HepG2 (cell line): ENCODE data around the gene CATSPERD. TPM values are rescaled to one million over a fixed set of nuclear protein-coding genes. Genes with fewer than 3 reads are reported as not detected.

Experiments used
- EEA1 ChIP-seq: sonication (generic); formaldehyde crosslinking; IDR thresholded peaks from 2 replicates; pipeline ENCODE4 v1.5.1; 2020; ENCODE audit warnings: mild to moderate bottlenecking, missing genetic modification reagents, borderline replicate concordance
- HBP1 ChIP-seq: IDR thresholded peaks from 2 replicates; pipeline ENCODE4 v1.6.1; 2016; ENCODE audit warnings: low read depth, control low read depth
- JARID2 ChIP-seq: sonication (generic); formaldehyde crosslinking; IDR thresholded peaks from 2 replicates; pipeline ENCODE4 v1.8.1; 2023; ENCODE audit warnings: missing genetic modification reagents, inconsistent platforms; ENCODE audit not compliant: insufficient replicate concordance
- KLF12 ChIP-seq: sonication (generic); formaldehyde crosslinking; IDR thresholded peaks from 2 replicates; pipeline ENCODE4 v1.4.0; 2020; ENCODE audit warnings: missing genetic modification reagents, borderline replicate concordance
- KLF16 ChIP-seq, 2 experiments: sonication (generic) in 1 of 2; formaldehyde crosslinking in 1 of 2; IDR thresholded peaks; 2 replicates each; pipeline versions ENCODE4 v1.6.1 to v1.8.0; 2016 to 2023; ENCODE audit warnings: missing genetic modification reagents in 2 of 2, missing compliant biosample characterization in 1 of 2
- LRRFIP1 ChIP-seq: sonication (generic); formaldehyde crosslinking; conservative IDR thresholded peaks from 2 replicates; pipeline ENCODE4 v1.4.0; 2020; ENCODE audit warnings: missing genetic modification reagents
- MTA1 ChIP-seq: sonication (generic); formaldehyde crosslinking; IDR thresholded peaks from 2 replicates; pipeline ENCODE4 v1.4.0; 2020; ENCODE audit warnings: missing genetic modification reagents, mild to moderate bottlenecking, borderline replicate concordance
- NFRKB ChIP-seq: fragments of 450-650 bp; IDR thresholded peaks from 2 replicates; pipeline ENCODE4 v1.6.1; 2017
- PITX1 ChIP-seq: sonication (generic); formaldehyde crosslinking; IDR thresholded peaks from 2 replicates; pipeline ENCODE4 v1.5.1; 2020; ENCODE audit warnings: mild to moderate bottlenecking, missing genetic modification reagents
- SRY ChIP-seq: sonication (generic); formaldehyde crosslinking; IDR thresholded peaks from 2 replicates; pipeline ENCODE4 v1.8.0; 2022; ENCODE audit warnings: mild to moderate bottlenecking, missing genetic modification reagents
- TFDP1 ChIP-seq: IDR thresholded peaks from 2 replicates; pipeline ENCODE4 v1.6.1; 2016; ENCODE audit warnings: missing compliant biosample characterization, missing genetic modification reagents, borderline replicate concordance
- ZBTB10 ChIP-seq: sonication (generic); formaldehyde crosslinking; IDR thresholded peaks from 2 replicates; pipeline ENCODE4 v1.4.0; 2020; ENCODE audit warnings: missing genetic modification reagents, borderline replicate concordance
- ZBTB3 ChIP-seq: sonication (generic); formaldehyde crosslinking; IDR thresholded peaks from 2 replicates; pipeline ENCODE4 v1.4.0; 2020; ENCODE audit warnings: low read depth, mild to moderate bottlenecking, moderate library complexity, missing genetic modification reagents, borderline replicate concordance
- ZBTB7B ChIP-seq: sonication (generic); formaldehyde crosslinking; IDR thresholded peaks from 2 replicates; pipeline ENCODE4 v1.4.0; 2020; ENCODE audit warnings: missing genetic modification reagents
- ZNF251 ChIP-seq: sonication (generic); formaldehyde crosslinking; IDR thresholded peaks from 2 replicates; pipeline ENCODE4 v1.9.0; 2021; ENCODE audit warnings: mild to moderate bottlenecking, missing genetic modification reagents
- ZNF331 ChIP-seq: sonication (generic); formaldehyde crosslinking; IDR thresholded peaks from 2 replicates; pipeline ENCODE4 v1.4.0; 2020; ENCODE audit warnings: missing genetic modification reagents
- ZNF350 ChIP-seq: sonication (generic); formaldehyde crosslinking; IDR thresholded peaks from 2 replicates; pipeline ENCODE4 v1.4.0; 2020; ENCODE audit warnings: mild to moderate bottlenecking, low read depth, missing genetic modification reagents, borderline replicate concordance
- ZNF512 ChIP-seq: sonication (generic); formaldehyde crosslinking; IDR thresholded peaks from 2 replicates; pipeline ENCODE4 v1.4.0; 2020; ENCODE audit warnings: mild to moderate bottlenecking, missing genetic modification reagents
- ZNF589 ChIP-seq: sonication (generic); formaldehyde crosslinking; conservative IDR thresholded peaks from 2 replicates; pipeline ENCODE4 v1.8.0; 2022; ENCODE audit warnings: mild to moderate bottlenecking, moderate library complexity, missing genetic modification reagents
- polyA plus RNA-seq, 8 experiments: library from polyadenylated mRNA; depleted of rRNA in 3 of 8; stranded (reverse) in 7 of 8; unstranded in 1 of 8; fragments of >200 nt; fragmentation: Illumina TruSeq in 4 of 8; extraction: Trizol in 4 of 8; gene quantifications; 2 replicates each; pipeline versions ENCODE4 v1.2.1 to v1.2.3, GENCODE V29; 2011 to 2016; ENCODE audit warnings: low read depth in 4 of 8, missing spikeins in 1 of 8, mixed read lengths in 1 of 8; ENCODE audit not compliant: insufficient read depth in 1 of 8
- total RNA-seq, 5 experiments: library from RNA; depleted of rRNA; stranded (reverse); fragments of >200 nt; fragmentation: Illumina TruSeq; extraction: Trizol; gene quantifications; 2 replicates each; pipeline ENCODE4 v1.2.3, GENCODE V29; 2016; ENCODE audit warnings: low read depth in 1 of 5

CATSPERD gene
- total and polyA plus RNA-seq, 2 of the 13 experiments (the other 11 are each of a cell fraction or from before 2014, with no cell fraction given): 0.04 TPM; not detected in 1

- TF ChIP-seq ZBTB10 (CRISPR knock-in tag) (no peak), ZNF251 (CRISPR knock-in tag) (no peak; the same call in 1 of the 2 replicates), MTA1 (peak; percentile 49; the same call in 1 of the 2 replicates), SRY (0 out of 2 replicates have a peak, but pooled peaks have one; percentile 58), ZNF350 (CRISPR knock-in tag) (peak; percentile 77; the same call in 1 of the 2 replicates), LRRFIP1 (CRISPR knock-in tag) (no peak), JARID2 (CRISPR knock-in tag) (no peak), ZNF512 (CRISPR knock-in tag) (no peak), EEA1 (CRISPR knock-in tag) (0 out of 2 replicates have a peak, but pooled peaks have one; percentile 66), TFDP1 (CRISPR knock-in tag) (no peak; the same call in none of the 2 replicates), ZNF331 (CRISPR knock-in tag) (peak; percentile 62), ZBTB7B (peak; percentile 90), PITX1 (CRISPR knock-in tag) (peak; percentile 35; the same call in 1 of the 2 replicates), KLF16 (CRISPR knock-in tag; IDR thresholded peaks at IDR 0.05) (peak in 1 of 2 experiments; percentile 73; a peak in 1 of 4 replicates), HBP1 (CRISPR knock-in tag) (no peak), ZNF589 (CRISPR knock-in tag) (peak; percentile 77; the same call in 1 of the 2 replicates), ZBTB3 (CRISPR knock-in tag) (0 out of 2 replicates have a peak, but pooled peaks have one; percentile 44), NFRKB (no peak), KLF12 (CRISPR knock-in tag) (no peak)
Measured at GRCh38 chr19:5803752-5804515, 83.5 kb downstream of the CATSPERD start (continued).
